HG03439 (cell line): Measurements from ENCODE around the gene CREB1.
"Not testable (repeated sequence)": the region's sequence is repeated elsewhere in the genome, so short reads cannot be mapped to it uniquely, and the experiment has no call there.

ENCODE experiments used
- ATAC-seq: cut with Tn5 transposase; IDR thresholded peaks from one replicate; pipeline ENCODE4 v1.9.1; 2021; ENCODE audit warnings: mild to moderate bottlenecking, moderate library complexity; ENCODE audit not compliant: unreplicated experiment

Gene CREB1

GRCh38 chr2:207529330-207530159 lies at the start of gene CREB1:
TSS of gene CREB1 (plus strand) at chr2:207529962. CDS start at chr2:207555636, 25,674 bp downstream.
- peak; percentile 88 for ATAC-seq

DNA sequence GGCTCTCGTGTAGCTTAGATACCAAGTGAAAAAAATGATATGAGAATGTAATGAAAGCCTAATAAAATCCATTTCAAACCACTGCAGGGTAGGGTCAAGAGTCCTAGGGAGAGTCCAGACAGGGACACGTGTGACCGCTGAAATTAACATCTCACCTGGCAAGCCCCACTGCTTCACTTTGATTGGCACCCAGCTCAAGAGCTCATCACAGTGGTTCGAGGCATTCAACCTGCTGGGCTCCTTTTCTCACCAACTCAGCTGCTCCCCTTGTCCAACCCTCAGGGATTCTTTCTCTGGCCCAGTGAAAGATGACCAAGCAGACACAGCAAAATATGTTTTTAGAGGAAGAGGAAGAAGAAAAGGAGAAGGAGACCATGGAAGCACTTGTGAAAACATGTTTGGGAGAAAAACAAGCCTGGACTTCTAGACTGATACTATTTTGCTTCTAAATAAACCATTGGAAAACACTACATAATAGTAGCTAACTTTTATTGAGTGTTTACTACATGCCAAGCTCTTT lies 49.2 kb upstream of the CREB1 start:
- ATAC-seq = no peak

DNA sequence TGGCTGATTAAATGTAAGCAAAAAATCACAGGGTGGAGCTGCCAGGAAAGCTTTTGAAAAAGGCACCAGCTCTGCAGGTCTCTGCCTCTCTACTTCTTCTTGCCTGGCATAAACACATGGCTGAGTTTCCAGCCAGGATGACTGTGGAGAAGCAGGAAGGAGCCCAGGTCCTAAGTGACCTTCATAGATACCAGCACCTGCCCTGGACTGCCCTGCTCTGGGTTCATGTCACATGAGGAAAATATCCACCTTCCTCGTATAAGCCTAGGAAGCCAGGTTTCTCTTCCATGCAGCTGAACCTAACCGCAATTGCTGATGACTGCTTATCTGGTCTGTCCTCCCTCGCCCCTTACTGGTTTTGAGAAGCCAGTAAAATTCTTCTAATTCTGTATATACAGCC lies 47.8 kb upstream of the CREB1 start:
- no peak for ATAC-seq

GRCh38 chr2:207482630-207483029 lies 47.1 kb upstream of the CREB1 start:
- ATAC-seq = no peak

DNA sequence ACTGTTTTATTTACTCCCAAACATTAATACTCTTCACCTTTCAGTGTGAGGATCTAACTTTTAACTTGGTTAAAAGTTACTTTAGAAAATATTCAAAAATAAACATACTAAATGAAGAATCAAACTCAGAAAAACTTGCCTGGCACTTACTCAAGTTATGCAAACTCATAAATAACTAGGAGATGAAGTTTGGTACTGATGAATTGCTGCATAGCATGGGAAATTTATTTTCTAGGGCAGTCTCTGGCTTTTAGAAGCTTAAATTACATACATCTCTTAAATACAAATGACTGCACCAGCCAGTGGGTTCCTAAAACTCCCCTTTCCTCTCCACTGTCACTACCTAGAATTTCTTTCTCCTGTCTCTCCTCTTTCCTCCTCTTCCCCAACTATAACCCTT lies 46.7 kb upstream of the CREB1 start:
- ATAC-seq = no peak

GRCh38 chr2:207483477-207483876 lies 46.3 kb upstream of the CREB1 start:
- ATAC-seq = no peak

DNA sequence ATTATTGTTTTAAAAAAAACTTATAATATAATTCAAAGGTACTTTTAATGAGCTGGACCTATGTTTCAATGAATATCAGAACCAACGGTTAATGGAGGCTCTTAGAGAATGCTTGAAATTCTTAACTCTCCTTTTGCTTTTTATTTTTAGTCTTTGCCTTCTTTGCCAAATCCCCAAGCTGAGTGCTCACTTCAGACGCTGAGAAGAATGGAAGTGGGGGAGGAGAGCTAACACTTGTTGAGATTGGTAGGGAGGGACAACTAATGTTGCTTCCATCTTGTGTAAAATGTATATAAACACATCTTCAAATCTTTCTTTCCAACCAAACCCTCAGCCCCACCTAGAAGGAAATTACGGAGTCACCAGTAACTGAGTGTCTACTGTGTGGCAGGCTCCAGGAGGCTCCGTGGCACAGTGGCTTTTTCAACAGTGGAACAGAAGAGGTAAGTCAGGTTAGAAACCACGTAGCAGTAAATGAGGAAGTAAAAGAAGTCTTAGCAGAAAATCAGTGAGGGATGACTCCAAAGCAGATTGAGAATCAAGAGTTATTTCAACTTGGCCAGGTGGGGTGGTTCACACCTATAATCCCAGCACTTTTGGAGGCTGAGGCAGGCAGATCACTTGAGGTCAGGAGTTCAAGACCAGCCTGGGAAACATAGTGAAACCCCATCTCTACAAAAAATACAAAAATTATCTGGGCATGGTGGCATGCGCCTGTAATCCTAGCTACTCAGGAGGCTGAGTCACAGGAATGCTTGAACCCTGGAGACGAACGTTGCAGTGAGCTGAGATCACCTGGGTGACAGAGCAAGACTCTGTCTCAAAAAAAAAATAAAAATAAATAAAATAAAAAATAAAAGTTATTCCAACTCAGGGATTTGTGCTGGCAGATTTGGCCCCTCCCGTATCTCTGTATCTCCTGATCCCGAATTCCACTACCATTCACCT lies 45.0 kb upstream of the CREB1 start:
- peak; percentile 53 for ATAC-seq

GRCh38 chr2:207487650-207488311 lies 42.0 kb upstream of the CREB1 start:
- ATAC-seq = no peak

DNA sequence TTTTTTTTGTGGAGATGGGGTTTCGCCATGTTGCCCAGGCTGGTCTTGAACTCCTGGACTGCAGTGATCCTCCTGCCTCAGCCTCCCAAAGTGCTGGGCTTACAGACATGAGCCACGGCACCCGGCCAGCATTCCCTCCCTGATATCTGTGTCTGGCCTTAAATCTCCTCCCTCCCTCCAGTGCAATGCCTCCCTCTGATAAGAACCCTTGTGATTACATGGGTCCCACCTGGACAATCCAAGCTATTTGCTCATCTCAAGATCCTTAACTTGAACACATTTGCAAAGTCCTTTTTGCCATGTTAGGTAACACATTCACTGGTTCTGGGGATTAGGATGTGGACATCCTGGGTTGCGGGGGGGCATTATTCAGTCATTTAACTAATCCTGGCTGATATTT lies 40.5 kb upstream of the CREB1 start:
- ATAC-seq = no peak

DNA sequence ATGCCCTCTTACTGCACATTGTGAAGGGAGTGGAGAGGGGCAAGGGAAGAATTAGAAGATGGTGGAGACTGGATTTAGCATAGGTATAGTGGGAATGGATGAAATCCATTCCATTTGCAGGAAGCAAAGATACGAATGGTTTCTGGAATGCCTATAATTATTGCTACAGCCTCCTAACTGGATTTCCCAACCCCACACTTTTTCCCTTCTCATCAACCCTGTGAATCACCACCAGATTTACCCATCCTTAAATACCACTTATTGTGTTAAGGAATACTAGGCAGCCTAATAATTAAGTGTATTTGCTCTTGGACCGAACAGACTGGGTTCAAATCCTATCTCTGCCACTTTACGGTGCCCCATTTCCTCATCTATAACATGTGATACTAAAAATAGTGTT lies 39.3 kb upstream of the CREB1 start:
- ATAC-seq = no peak

DNA sequence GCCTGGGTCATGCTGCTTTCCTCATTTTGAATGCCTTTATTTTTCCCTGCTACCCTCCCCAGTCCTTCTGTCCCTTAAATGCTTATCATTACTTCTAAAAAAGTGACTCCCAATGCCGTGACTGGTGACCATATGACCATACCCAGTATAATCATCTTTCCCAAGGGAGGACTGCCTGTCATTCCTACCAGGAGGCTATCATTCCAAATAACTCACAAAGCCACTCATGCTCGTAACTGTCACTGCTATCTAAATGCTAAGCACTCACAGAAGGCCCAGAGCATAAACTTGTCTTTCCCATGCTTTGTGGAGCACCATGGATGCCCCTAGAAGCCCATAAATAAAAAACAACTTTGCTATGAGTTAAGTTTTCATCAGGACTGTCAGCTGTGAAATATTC lies 38.7 kb upstream of the CREB1 start:
- no peak for ATAC-seq

GRCh38 chr2:207491956-207492355 lies 37.8 kb upstream of the CREB1 start:
- ATAC-seq = no peak

GRCh38 chr2:207492461-207492860 lies 37.3 kb upstream of the CREB1 start:
- no peak for ATAC-seq

- no peak for ATAC-seq
Measured at GRCh38 chr2:207494137-207494536, 35.6 kb upstream of the CREB1 start.

DNA sequence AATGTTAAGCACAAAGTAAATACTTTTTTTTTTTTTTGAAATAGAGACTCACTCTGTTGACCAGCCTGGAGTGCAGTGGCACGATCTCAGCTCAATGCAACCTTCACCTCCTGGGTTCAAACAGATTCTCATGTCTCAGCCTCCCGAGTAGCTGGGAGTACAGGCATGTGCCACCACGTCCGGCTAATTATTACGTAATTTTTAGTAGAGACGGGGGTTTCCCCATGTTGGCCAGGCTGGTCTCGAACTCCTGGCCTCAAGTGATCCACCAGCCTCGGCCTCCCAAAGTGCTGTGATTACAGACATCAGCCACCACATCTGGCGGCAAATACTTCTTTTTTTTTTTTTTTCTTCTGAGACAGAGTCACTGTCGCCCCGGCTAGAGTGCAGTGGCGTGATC lies 32.8 kb upstream of the CREB1 start:
- ATAC-seq = not testable (repeated sequence)

DNA sequence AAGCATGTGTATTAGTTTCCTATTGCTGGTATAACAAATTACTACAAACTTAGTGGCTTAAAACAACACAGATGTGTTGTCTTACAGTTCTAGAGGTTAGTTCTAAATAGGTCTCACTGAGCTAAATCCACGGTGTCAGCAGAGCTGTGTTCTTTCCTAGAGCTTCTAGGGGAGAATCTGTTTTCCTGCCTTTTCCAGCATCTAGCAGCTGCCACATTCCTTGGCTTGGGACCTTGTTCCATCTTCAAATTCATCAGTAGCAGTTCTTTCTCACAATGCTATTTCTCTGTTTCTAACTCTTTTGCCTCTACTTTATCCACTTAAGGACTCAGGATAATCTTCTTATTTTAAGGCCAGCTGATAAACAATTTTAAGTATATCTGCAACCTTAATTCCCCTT lies 32.2 kb upstream of the CREB1 start:
- ATAC-seq = no peak

DNA sequence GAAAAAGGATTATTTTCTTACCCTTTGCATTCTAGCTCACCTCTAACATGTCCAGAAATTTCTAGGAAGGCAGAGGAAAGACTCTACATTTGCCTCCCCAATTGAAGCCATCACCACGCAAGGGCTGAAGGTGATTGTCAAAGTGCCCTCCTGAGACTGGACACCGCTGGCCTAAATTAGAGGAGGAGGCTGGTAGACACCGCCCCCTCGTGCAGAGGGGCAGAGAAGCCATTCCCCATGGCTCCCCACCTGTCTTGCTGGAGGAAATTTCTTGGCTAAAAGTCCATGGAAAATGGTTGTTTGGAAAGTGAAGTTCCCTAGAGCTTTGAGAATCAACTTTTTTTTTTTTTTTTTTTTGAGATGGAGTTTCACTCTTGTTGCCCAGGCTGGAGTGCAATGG lies 31.3 kb upstream of the CREB1 start:
- ATAC-seq = no peak

DNA sequence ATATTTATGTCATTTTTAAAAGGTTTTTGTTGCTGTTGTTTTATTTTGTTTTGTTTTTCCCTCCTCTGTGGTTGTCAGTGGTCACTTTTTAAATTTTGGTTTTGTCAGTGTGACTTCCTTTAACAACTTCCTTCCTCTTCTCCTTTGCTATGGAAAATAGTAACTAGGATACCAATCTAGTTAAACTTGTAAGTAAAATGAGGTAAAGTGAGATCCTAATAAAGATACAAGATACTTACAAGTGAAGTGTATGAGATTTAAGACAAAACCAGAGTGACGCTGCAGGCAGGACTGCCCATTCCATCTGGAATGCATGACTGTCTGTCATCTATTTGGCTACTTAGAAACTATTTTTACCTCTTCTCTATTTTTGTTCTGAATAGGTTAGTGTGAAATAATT lies 30.6 kb upstream of the CREB1 start:
- ATAC-seq = no peak

DNA sequence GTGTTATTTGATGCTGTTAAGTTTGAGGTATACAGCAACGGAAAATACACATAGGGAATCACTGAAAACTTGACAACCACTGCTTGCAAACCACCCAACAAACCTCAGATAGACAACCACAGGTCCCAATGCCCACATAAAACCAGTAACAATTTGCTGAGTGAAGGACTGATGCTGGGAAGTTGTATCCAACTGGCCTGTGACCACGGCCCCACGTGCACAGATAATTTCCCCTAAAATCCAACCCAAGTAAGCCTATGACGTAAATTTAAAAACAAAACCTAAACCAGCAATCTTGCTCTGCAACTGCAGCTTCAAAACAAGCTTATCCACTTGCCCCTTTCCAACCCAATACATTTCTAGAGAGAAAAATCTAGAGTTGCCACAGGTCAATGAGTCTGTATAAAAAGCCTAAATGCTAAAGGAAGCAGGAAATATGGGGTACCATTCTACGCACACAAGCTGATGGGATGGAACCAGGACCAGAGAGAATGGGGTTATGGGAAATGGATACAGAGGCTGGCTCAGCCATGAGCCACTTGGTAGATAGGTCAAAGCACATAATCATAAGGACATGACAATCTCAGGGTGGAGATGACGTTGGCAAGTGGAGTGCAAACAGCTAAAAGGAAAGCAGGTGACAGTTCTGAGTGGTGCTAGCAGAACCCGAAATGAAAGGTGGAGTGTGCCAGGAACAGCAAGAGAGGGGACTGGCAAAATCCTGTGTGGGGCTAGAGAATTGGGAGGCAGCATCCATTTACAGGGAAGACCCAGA lies 27.8 kb upstream of the CREB1 start:
- ATAC-seq = no peak

GRCh38 chr2:207502577-207503198 lies 27.1 kb upstream of the CREB1 start:
- peak; percentile 57 for ATAC-seq
